IMR-90 (cell line): ENCODE measurements around the gene IFIT3. TPM values are rescaled to one million over a fixed set of nuclear protein-coding genes. Genes with fewer than 3 reads are reported as not detected.

ENCODE experiments used
- ATAC-seq: fragments of 200-7000 bp; cut with Tn5 transposase; 2 replicates; pipeline ENCODE4 v1.9.1; 2020; ENCODE audit warnings: low read depth, mild to moderate bottlenecking, moderate library complexity
- BruUV-seq: library from RNA; stranded (reverse); fragments of 400-500 nt; replicated peaks from 2 replicates; lab custom pipeline; 2021; lab: Mats Ljungman, UMichigan
- CTCF ChIA-PET: fragments of 300-600 bp; formaldehyde crosslinking; extraction: SDS; loops from one replicate; lab custom pipeline; 2021; ENCODE audit warnings: antibody characterized with exemption; lab: Yijun Ruan, JAX
- POLR2A ChIA-PET: fragments of 300-600 bp; sonication (Branson Sonifier 250); formaldehyde crosslinking; loops from one replicate; lab custom pipeline; 2022; ENCODE audit warnings: antibody characterized with exemption; ENCODE audit not compliant: unreplicated experiment; lab: Charles Lee
- DNase-seq: peaks from one replicate; pipeline ENCODE4 v3.0.0; 2013
- H2AFZ ChIP-seq: replicated peaks from 2 replicates; pipeline ENCODE3; 2013; ENCODE audit warnings: low read length, mild to moderate bottlenecking; ENCODE audit not compliant: poor library complexity
- H2AK5ac ChIP-seq: 2 replicates; pipeline ENCODE4 v1.6.1; 2013; ENCODE audit warnings: low read depth, low read length, inconsistent platforms
- H2AK9ac ChIP-seq: replicated peaks from 2 replicates; pipeline ENCODE3; 2013; ENCODE audit warnings: mild to moderate bottlenecking, low read depth, low read length, moderate library complexity; ENCODE audit not compliant: poor library complexity
- H2BK120ac ChIP-seq: 2 replicates; pipeline ENCODE4 v1.6.1; 2013; ENCODE audit warnings: low read depth, low read length, inconsistent platforms
- H2BK15ac ChIP-seq: 3 replicates; pipeline ENCODE4 v1.6.1; 2013; ENCODE audit warnings: low read depth, low read length, inconsistent platforms
- H2BK20ac ChIP-seq: 2 replicates; pipeline ENCODE4 v1.6.1; 2013; ENCODE audit warnings: low read depth, mild to moderate bottlenecking, inconsistent platforms, low read length, moderate library complexity
- H2BK5ac ChIP-seq: 2 replicates; pipeline ENCODE4 v1.6.1; 2013; ENCODE audit warnings: mild to moderate bottlenecking, low read depth, low read length, inconsistent platforms; ENCODE audit not compliant: poor library complexity, severe bottlenecking
- H3K14ac ChIP-seq: replicated peaks from 2 replicates; pipeline ENCODE4 v1.6.1; 2013; ENCODE audit warnings: low read depth, low read length, inconsistent platforms
- H3K18ac ChIP-seq: 2 replicates; pipeline ENCODE4 v1.6.1; 2013; ENCODE audit warnings: low read depth, low read length, control low read depth
- H3K23ac ChIP-seq: 2 replicates; pipeline ENCODE4 v1.6.1; 2013; ENCODE audit warnings: low read depth, low read length, inconsistent platforms
- H3K27ac ChIP-seq: 2 replicates; pipeline ENCODE4 v1.5.1; 2013; ENCODE audit warnings: mild to moderate bottlenecking, control low read depth, low read length; ENCODE audit not compliant: insufficient read depth
- H3K27me3 ChIP-seq: 2 replicates; pipeline ENCODE4 v1.6.1; 2013; ENCODE audit warnings: low read length; ENCODE audit not compliant: control insufficient read depth, insufficient read depth
- H3K36me3 ChIP-seq: 2 replicates; pipeline ENCODE4 v1.6.1; 2013; ENCODE audit warnings: low read length, mixed read lengths; ENCODE audit not compliant: control insufficient read depth, insufficient read depth
- H3K4ac ChIP-seq: 2 replicates; pipeline ENCODE4 v1.6.1; 2013; ENCODE audit warnings: low read depth, low read length, inconsistent platforms
- H3K4me1 ChIP-seq: 2 replicates; pipeline ENCODE4 v1.6.1; 2013; ENCODE audit warnings: low read length, mixed read lengths; ENCODE audit not compliant: control insufficient read depth, insufficient read depth
- H3K4me2 ChIP-seq: 2 replicates; pipeline ENCODE4 v1.6.1; 2013; ENCODE audit warnings: low read depth, mild to moderate bottlenecking, control low read depth, low read length, moderate library complexity
- H3K4me3 ChIP-seq: 2 replicates; pipeline ENCODE4 v1.5.1; 2013; ENCODE audit warnings: low read depth, mild to moderate bottlenecking, control low read depth, low read length, moderate library complexity; ENCODE audit not compliant: insufficient read depth
- H3K56ac ChIP-seq: 2 replicates; pipeline ENCODE4 v1.6.1; 2013; ENCODE audit warnings: low read length, inconsistent platforms; ENCODE audit not compliant: insufficient read depth; ENCODE audit errors: extremely low read depth
- H3K79me1 ChIP-seq, 2 experiments: 2 replicates each; pipeline ENCODE4 v1.6.1; 2013; ENCODE audit warnings: low read length in 2 of 2, inconsistent platforms in 1 of 2, low read depth in 1 of 2
- H3K9ac ChIP-seq: 2 replicates; pipeline ENCODE4 v1.6.1; 2013; ENCODE audit warnings: low read depth, low read length, control low read depth
- H3K9me1 ChIP-seq: 2 replicates; pipeline ENCODE4 v1.6.1; 2013; ENCODE audit warnings: low read length, inconsistent platforms; ENCODE audit not compliant: insufficient read depth
- H3K9me3 ChIP-seq: 2 replicates; pipeline ENCODE4 v1.6.1; 2013; ENCODE audit warnings: low read length; ENCODE audit not compliant: control insufficient read depth, insufficient read depth
- H4K20me1 ChIP-seq: 2 replicates; pipeline ENCODE4 v1.6.1; 2013; ENCODE audit warnings: low read length, inconsistent platforms; ENCODE audit not compliant: insufficient read depth
- H4K5ac ChIP-seq: 2 replicates; pipeline ENCODE4 v1.6.1; 2013; ENCODE audit warnings: mild to moderate bottlenecking, low read depth, low read length, control low read depth
- H4K8ac ChIP-seq, 2 experiments: 2 replicates each; pipeline ENCODE4 v1.6.1; 2013; ENCODE audit warnings: low read depth in 2 of 2, low read length in 2 of 2, control low read depth in 1 of 2, inconsistent platforms in 1 of 2
- H4K91ac ChIP-seq: 2 replicates; pipeline ENCODE4 v1.6.1; 2013; ENCODE audit warnings: low read depth, low read length, inconsistent platforms; ENCODE audit not compliant: insufficient read depth
- CHD1 ChIP-seq: IDR thresholded peaks from 2 replicates; pipeline ENCODE4 v1.6.1; 2012; ENCODE audit warnings: low read depth, low read length, improper control_type of control experiment
- WGBS, 2 experiments: methylation state at CpG; one replicate each; pipeline versions ENCODE4 v1.1.5 to v1.1.7; 2013; ENCODE audit warnings: missing lambda C conversion rate in 2 of 2; ENCODE audit not compliant: insufficient read length in 1 of 2; ENCODE audit errors: extremely low coverage in 2 of 2; 5-methylcytosine and 5-hydroxymethylcytosine counted together
- dilution Hi-C: fragments of 300-500 bp; cut with HindIII; formaldehyde crosslinking; loops from one replicate; pipeline ENCODE4 v1.14.3; 2018; ENCODE audit warnings: low sequenced_read_pairs; ENCODE audit not compliant: unreplicated experiment
- in situ Hi-C: fragments of 300-500 bp; cut with MboI; formaldehyde crosslinking; loops from 3 replicates; pipeline ENCODE4 v1.14.3; 2019; ENCODE audit warnings: low sequenced_read_pairs, inconsistent platforms, mixed read lengths
- intact Hi-C: fragments of 100-400 bp; cut with micrococcal nuclease; formaldehyde crosslinking; loops from 2 replicates; pipeline ENCODE4 v1.10.0; 2022
- polyA plus RNA-seq, 3 experiments: library from polyadenylated mRNA; depleted of rRNA; stranded (reverse); fragments of >200 nt; gene quantifications; 2 replicates each; pipeline ENCODE4 v1.2.3, GENCODE V29; 2012; ENCODE audit warnings: low replicate concordance in 1 of 3
- total RNA-seq: library from RNA; depleted of rRNA; stranded (reverse); fragments of >200 nt; gene quantifications from 2 replicates; pipeline ENCODE4 v1.2.3, GENCODE V29; 2012

The IFIT3 gene
- total and polyA plus RNA-seq, 2 of the 4 experiments (the other 2 are of a cell fraction), result 3.5 to 7.3 TPM

- Histone ChIP-seq H3K9me3 (no peaks in the 10 kb centered on the region), H3K9me1 (no peaks in the 10 kb centered on the region), H2BK20ac (no peak overlapping the region), H3K4me2 (no peak overlapping the region), H4K91ac (no peak overlapping the region), H3K27me3 (no peaks in the 10 kb centered on the region), H2AK5ac (no peak overlapping the region), H3K9ac (no peak overlapping the region), H2AFZ (no peak overlapping the region), H3K36me3 (no peaks in the 10 kb centered on the region; the same call in 1 of the 2 replicates), H2BK120ac (no peak overlapping the region), H2AK9ac (no peak overlapping the region), H3K79me1 (no peaks in the 10 kb centered on the region), H3K56ac (no peak overlapping the region), H4K5ac (no peak overlapping the region), H2BK5ac (no peak overlapping the region), H4K20me1 (no peaks in the 10 kb centered on the region), H3K4ac (no peak overlapping the region), H3K18ac (no peak overlapping the region), H3K23ac (no peak overlapping the region), H4K8ac (no peak overlapping the region), H3K4me3 (no peak overlapping the region), H3K4me1 (peaks cover 3% of the 10 kb centered on the region; the same call in 1 of the 2 replicates), H3K14ac (no peak overlapping the region), H2BK15ac (no peak overlapping the region), H3K27ac (no peak overlapping the region)
- intact Hi-C loops, result no loop called here
- DNase-seq (no peak), ATAC-seq (no peak)
- dilution Hi-C loops, result no loop called here
- in situ Hi-C loops, result no loop called here
- 89% methylated on average over 4 of the region's 7 CpGs; no CpG with 5 or more reads in 1 of the 2 experiments for WGBS, 2 experiments
- BruUV-seq, result no TSS peak
- ChIA-PET CTCF (no interaction called here), POLR2A (no interaction called here)
- TF ChIP-seq CHD1, result no peak
These were observed 18.4 kb upstream of the IFIT3 start for GRCh38 chr10:89309156-89310055.
